Activated CD8-positive, alpha-beta T cell treated with anti-CD3 and anti-CD28 coated beads for 36 hours (primary cell): ENCODE measurements around the gene TMEM236. TPM values are rescaled to one million over a fixed set of nuclear protein-coding genes. Genes with fewer than 3 reads are reported as not detected.

Experiments used
- ATAC-seq: fragments of 200-7000 bp; cut with Tn5 transposase; one replicate; pipeline ENCODE4 v1.10.0; 2021; ENCODE audit warnings: mild to moderate bottlenecking, moderate library complexity
- CTCF ChIA-PET: fragments of 350-600 bp; sonication (Branson Sonifier 250); formaldehyde crosslinking; loops from one replicate; lab custom pipeline; 2021; ENCODE audit warnings: antibody characterized with exemption; lab: Charles Lee
- POLR2A ChIA-PET: fragments of 350-600 bp; sonication (Branson Sonifier 250); formaldehyde crosslinking; loops from one replicate; lab custom pipeline; 2021; ENCODE audit warnings: antibody characterized with exemption; lab: Charles Lee
- DNase-seq: peaks from one replicate; pipeline ENCODE4 v3.0.0-alpha.2; 2020
- H3K27ac Mint-ChIP-seq: one replicate; pipeline ENCODE4 v1.8.0; 2021; ENCODE audit warnings: mild to moderate bottlenecking, mixed read lengths
- H3K27me3 Mint-ChIP-seq: one replicate; pipeline ENCODE4 v1.8.0; 2021; ENCODE audit warnings: mixed read lengths
- H3K36me3 Mint-ChIP-seq: one replicate; pipeline ENCODE4 v1.8.0; 2021; ENCODE audit warnings: low read depth, mixed read lengths
- H3K4me1 Mint-ChIP-seq: one replicate; pipeline ENCODE4 v1.8.0; 2021; ENCODE audit warnings: low read depth, mixed read lengths
- H3K4me3 Mint-ChIP-seq: one replicate; pipeline ENCODE4 v1.8.0; 2021; ENCODE audit warnings: mild to moderate bottlenecking, moderate library complexity, mixed read lengths
- H3K9me3 Mint-ChIP-seq: one replicate; pipeline ENCODE4 v1.8.0; 2021; ENCODE audit warnings: mixed read lengths
- intact Hi-C: fragments of 100-400 bp; cut with micrococcal nuclease; formaldehyde crosslinking; loops from one replicate; pipeline ENCODE4 v1.10.0; 2022
- total RNA-seq, 2 experiments: library from RNA; stranded (reverse); gene quantifications; one replicate each; pipeline ENCODE4 v1.2.3, GENCODE V29; 2021
- TF ChIP-seq, protein P1 (sequence below): fragments of 200-600 bp; IDR thresholded peaks from one replicate; pipeline ENCODE4 v1.8.0; 2022; ENCODE audit warnings: antibody characterized with exemption, mild to moderate bottlenecking

Gene TMEM236
- total RNA-seq, 2 experiments from 2014 or later = 0.11 to 0.16 TPM

DNA sequence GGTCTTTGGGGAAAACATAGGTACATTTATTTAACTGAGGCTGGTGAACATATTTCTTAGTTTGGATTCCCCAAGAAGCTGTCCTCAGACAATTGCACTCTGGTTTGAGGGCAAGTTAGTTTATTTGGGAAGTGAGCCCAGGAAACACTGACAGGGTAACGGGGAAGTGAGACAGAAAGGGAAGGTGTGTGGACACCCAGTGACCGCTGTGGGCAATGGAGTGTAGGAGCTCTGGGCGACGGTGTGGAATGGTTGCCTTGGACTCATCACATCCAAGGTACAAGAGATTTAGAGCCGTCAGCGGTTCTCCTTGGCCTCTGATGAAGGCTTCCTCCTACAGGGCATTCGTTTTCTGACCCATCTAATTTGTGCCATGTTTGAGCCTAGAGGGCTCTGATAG lies 64.2 kb downstream of the TMEM236 start:
- DNase-seq (no peak), ATAC-seq (no peak)
- ChIA-PET CTCF (no interaction called here), POLR2A (no interaction called here)
- no peaks in the 10 kb centered on the region for H3K4me1 Mint-ChIP-seq
- no peaks in the 10 kb centered on the region for H3K9me3 Mint-ChIP-seq
- TF ChIP-seq, protein P1, sequence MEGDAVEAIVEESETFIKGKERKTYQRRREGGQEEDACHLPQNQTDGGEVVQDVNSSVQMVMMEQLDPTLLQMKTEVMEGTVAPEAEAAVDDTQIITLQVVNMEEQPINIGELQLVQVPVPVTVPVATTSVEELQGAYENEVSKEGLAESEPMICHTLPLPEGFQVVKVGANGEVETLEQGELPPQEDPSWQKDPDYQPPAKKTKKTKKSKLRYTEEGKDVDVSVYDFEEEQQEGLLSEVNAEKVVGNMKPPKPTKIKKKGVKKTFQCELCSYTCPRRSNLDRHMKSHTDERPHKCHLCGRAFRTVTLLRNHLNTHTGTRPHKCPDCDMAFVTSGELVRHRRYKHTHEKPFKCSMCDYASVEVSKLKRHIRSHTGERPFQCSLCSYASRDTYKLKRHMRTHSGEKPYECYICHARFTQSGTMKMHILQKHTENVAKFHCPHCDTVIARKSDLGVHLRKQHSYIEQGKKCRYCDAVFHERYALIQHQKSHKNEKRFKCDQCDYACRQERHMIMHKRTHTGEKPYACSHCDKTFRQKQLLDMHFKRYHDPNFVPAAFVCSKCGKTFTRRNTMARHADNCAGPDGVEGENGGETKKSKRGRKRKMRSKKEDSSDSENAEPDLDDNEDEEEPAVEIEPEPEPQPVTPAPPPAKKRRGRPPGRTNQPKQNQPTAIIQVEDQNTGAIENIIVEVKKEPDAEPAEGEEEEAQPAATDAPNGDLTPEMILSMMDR = no peak
- H3K4me3 Mint-ChIP-seq = no peak overlapping the region
- H3K27ac Mint-ChIP-seq = no peak overlapping the region
- intact Hi-C loops = no loop called here
- peaks cover 6% of the 10 kb centered on the region for H3K27me3 Mint-ChIP-seq
- H3K36me3 Mint-ChIP-seq = no peaks in the 10 kb centered on the region

DNA sequence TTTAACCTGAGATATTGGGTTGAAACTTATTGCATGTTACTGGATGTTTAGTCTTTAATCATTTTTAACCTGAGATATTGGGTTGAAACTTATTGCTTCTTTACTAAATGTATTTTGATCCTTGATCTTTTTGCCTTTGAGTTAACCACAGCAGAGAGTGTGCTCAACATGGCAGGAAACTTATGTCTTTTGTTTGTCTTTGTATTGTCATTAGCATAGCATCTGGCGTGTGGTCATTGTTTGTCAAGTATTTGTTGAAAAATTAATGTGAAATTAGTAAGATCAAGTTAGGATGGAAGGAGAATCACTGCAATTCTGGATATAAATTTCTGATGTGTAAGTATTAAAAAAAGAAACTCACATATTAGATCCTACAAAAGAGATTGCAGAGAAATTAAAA lies 65.3 kb downstream of the TMEM236 start:
- Mint-ChIP-seq H3K9me3 (no peaks in the 10 kb centered on the region), H3K27ac (no peak overlapping the region), H3K36me3 (no peaks in the 10 kb centered on the region), H3K27me3 (peaks cover 2% of the 10 kb centered on the region), H3K4me1 (no peaks in the 10 kb centered on the region), H3K4me3 (no peak overlapping the region)
- CTCF ChIA-PET = no interaction called here
- TF ChIP-seq, protein P1 = no peak
- no peak for ATAC-seq
- POLR2A ChIA-PET = no interaction called here
- intact Hi-C loops = no loop called here
- no peak for DNase-seq

DNA sequence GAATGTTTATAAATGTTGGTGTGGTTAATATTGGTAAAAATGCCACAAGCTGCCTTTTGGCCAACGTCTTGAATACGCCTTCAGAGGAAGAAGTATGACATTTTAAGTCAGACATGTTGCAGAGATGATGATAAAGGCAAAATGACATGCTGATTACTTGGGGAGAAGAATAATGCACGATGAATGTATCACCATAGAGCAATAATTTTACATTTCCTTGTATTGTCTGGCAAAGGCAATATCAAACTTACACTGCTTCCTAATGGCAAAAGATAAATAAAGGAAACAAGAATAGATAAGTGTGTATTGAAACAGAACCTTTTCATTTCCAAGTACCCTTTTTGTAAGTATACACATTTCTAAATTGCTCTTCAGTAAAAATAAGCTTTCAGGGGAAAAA lies 65.8 kb downstream of the TMEM236 start:
- POLR2A ChIA-PET = no interaction called here

DNA sequence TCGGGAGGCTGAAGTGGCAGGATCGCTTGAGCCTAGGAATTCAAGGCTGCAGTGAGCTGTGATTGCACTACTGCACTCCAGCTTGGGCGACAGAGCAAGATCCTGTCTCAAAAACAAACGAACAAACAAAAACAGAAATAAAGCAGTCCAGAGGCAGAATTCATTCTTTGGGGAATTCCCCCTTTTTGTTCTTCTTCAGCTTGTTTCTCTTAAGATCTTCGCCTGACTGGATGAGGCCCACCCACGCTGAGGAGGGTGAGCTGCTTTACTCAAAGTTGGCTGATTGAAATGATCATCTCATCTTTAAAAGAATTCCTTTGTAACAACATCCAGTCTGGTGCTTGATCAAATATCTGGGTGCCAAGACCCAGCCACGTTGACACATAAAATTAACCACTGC lies 67.8 kb downstream of the TMEM236 start:
- intact Hi-C loops = no loop called here
- H3K9me3 Mint-ChIP-seq = no peaks in the 10 kb centered on the region
- no peaks in the 10 kb centered on the region for H3K36me3 Mint-ChIP-seq
- TF ChIP-seq, protein P1 = no peak
- H3K4me1 Mint-ChIP-seq = no peaks in the 10 kb centered on the region
- ChIA-PET CTCF (no interaction called here), POLR2A (no interaction called here)
- ATAC-seq (no peak), DNase-seq (no peak)
- H3K27ac Mint-ChIP-seq = no peak overlapping the region
- H3K27me3 Mint-ChIP-seq = peaks cover 3% of the 10 kb centered on the region
- H3K4me3 Mint-ChIP-seq = no peak overlapping the region

More for the DNA sequence above, 65.8 kb downstream of the TMEM236 start:
- TF ChIP-seq, protein P1 = no peak
- no peak overlapping the region for H3K27ac Mint-ChIP-seq
- peaks cover 2% of the 10 kb centered on the region for H3K27me3 Mint-ChIP-seq
- H3K4me3 Mint-ChIP-seq = no peak overlapping the region
- ATAC-seq (no peak), DNase-seq (no peak)
- no peaks in the 10 kb centered on the region for H3K4me1 Mint-ChIP-seq
- no peaks in the 10 kb centered on the region for H3K9me3 Mint-ChIP-seq
- CTCF ChIA-PET = no interaction called here
- intact Hi-C loops = no loop called here
- no peaks in the 10 kb centered on the region for H3K36me3 Mint-ChIP-seq

DNA sequence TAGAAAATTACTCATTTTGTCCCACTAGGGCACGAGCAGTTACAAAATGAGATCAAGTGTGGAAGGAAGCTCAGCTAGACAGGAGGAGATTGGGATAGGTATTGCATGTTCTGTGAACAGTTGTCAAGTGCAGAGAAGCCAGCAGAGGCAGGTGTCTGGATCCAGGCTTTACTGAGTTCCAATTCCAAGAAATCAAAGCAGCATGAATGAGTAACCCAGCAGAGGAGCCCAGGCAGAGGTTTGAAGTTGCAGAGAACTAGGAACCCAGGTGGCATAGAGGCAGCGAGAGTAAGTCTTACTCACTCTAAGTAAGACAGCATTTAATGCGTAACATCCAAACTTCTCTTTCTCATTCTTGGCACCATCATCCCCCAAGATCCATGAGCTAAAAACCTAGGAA lies 68.9 kb downstream of the TMEM236 start:
- peaks cover 3% of the 10 kb centered on the region for H3K27me3 Mint-ChIP-seq
- no peaks in the 10 kb centered on the region for H3K36me3 Mint-ChIP-seq
- no peaks in the 10 kb centered on the region for H3K4me1 Mint-ChIP-seq
- ATAC-seq (no peak), DNase-seq (no peak)
- no peak overlapping the region for H3K4me3 Mint-ChIP-seq
- POLR2A ChIA-PET = no interaction called here
- intact Hi-C loops = no loop called here
- TF ChIP-seq, protein P1 = no peak
- no peaks in the 10 kb centered on the region for H3K9me3 Mint-ChIP-seq
- CTCF ChIA-PET = no interaction called here
- H3K27ac Mint-ChIP-seq = no peak overlapping the region
